Muscle layer of colon (tissue), 2 donors: Measurements from ENCODE around the gene SEPTIN6.
A peak's percentile ranks its signal among the peaks of the same experiment; 100 is the strongest.

Experiments
- H3K27ac ChIP-seq: one replicate; pipeline ENCODE4 v1.7.0; 2013; ENCODE audit warnings: low read depth, mild to moderate bottlenecking, low read length, moderate library complexity
- H3K27me3 ChIP-seq, 2 donors: one replicate each; pipeline ENCODE4 v1.7.0; 2013; ENCODE audit warnings: low read length in 2 of 2, mild to moderate bottlenecking in 2 of 2; ENCODE audit not compliant: insufficient read depth in 2 of 2, control insufficient read depth in 1 of 2
- H3K36me3 ChIP-seq: one replicate; pipeline ENCODE4 v1.7.0; 2013; ENCODE audit warnings: mild to moderate bottlenecking, low read length; ENCODE audit not compliant: insufficient read depth
- H3K4me1 ChIP-seq: one replicate; pipeline ENCODE4 v1.7.0; 2013; ENCODE audit warnings: mild to moderate bottlenecking, low read length; ENCODE audit not compliant: insufficient read depth
- H3K4me3 ChIP-seq, 2 donors: one replicate each; pipeline ENCODE4 v1.7.0; 2013; ENCODE audit warnings: low read length in 2 of 2, low read depth in 1 of 2, mild to moderate bottlenecking in 1 of 2, moderate library complexity in 1 of 2
- H3K9ac ChIP-seq: one replicate; pipeline ENCODE4 v1.7.0; 2013; ENCODE audit warnings: low read length
- H3K9me3 ChIP-seq: one replicate; pipeline ENCODE4 v1.7.0; 2013; ENCODE audit warnings: mild to moderate bottlenecking, low read length
- donor health status: abdominal sarcoma.
- donor health status: Adenocarcinoma of cecum.

SEPTIN6 gene

DNA sequence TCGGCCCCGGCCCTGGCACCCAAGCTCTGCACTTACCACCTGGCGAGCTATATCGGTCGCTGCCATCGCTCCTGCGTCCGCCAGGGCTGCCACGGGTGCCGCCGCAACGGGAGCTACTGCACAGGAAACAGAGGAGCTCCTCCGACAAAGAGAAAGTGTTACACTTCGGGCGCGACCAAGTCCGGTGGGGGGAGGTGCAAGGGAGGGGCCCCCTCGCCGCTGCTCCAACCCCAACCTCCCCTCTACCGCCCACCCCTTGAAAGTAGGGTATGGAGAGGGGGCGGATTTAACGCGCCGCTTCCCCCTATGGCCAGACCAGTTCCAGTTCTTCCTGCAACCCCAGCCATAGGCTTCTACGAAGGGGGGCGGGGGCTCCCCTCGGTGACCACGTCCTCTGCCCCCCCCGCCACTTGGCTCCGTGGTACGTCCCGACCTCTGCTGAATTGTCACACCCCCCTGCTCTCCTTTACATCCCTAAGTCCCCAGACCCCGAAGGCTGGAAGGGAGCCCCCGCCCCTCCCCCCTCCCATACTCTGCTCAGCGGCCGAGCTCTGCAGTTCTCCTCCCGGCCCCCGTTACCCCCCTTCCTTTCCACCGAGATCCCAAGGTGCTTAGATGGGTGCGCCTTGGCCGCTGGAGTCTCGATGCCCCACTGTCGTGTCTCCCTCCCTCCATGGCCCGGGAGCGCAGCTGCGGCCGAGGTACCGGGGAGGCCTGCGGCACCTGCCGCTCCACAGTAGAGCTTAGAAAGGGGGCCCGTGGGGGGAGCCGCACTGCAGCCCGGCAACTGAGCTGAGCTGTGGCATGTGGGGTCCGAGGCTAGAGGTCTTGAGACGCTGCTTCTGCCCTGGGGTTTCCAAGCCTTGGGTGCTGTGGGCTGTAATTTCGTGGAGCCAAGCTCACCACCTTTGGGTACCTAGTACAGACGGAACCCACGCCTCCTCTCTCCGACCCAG is at the start of gene SEPTIN6:
TSS of gene SEPTIN6 (minus strand) at position 129 of the 956 bp plus-strand sequence. CDS start at position 66, 63 bp downstream.
- H3K36me3 ChIP-seq = no peaks in the 10 kb centered on the region
- peak within 1 kb of the TSS; percentile 60 to 81 for H3K4me3 ChIP-seq
- peak within 1 kb of the TSS; percentile 78 for H3K27ac ChIP-seq
- peaks cover 6% of the 10 kb centered on the region for H3K4me1 ChIP-seq
- H3K9ac ChIP-seq = peak within 1 kb of the TSS; percentile 18
- no peaks in the 10 kb centered on the region for H3K9me3 ChIP-seq
- peaks cover 0 to 7% of the 10 kb centered on the region in 2 donors for H3K27me3 ChIP-seq

DNA sequence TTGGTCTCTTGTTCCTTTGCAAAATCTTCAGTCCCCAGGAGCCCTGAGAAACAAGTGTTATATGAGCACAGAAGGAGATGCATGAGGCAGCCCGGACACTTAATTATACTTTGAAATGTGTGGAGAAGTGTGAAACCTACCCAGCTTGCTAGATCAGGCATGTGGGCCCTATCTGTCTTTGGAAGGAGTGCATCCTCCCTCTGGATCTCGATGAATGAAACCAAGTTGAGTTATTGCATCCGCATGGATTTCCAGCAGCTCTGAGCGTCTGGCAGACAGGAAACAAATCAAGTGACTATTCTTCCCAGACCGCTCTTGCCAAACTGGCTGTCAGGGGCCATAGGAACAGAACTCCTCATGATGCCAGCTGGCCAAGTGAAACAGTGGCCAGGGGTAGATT is 45.8 kb upstream of the SEPTIN6 start:
- Histone ChIP-seq H3K27ac (no peak overlapping the region), H3K36me3 (no peaks in the 10 kb centered on the region), H3K9ac (no peak overlapping the region), H3K4me3 (no peak overlapping the region), H3K4me1 (peaks cover 3% of the 10 kb centered on the region), H3K27me3 (no peaks in the 10 kb centered on the region), H3K9me3 (no peaks in the 10 kb centered on the region)

DNA sequence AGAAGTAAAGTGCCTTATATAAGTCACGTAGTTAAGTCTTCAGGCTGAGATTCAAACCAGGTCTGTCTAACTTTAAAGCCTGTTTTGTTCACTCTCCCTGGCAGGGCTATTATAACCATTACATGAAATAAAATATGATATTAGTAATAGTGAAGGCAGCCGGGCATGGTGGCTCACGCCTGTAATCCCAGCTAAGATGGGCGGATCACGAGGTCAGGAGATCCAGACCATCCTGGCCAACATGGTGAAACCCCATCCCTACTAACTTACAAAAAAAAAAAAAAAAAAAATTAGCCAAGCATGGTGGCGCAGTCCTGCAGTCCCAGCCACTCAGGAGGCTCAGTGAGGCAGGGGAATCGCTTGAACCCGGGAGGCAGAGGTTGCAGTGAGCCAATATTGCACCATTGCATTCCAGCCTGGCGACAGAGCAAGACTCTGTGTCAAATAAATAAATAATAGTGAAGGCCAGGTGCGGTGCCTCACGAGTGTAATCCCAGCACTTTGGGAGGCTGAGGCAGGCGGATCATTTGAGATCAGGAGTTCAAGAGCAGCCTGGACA is 43.3 kb upstream of the SEPTIN6 start:
- Histone ChIP-seq H3K9me3 (no peaks in the 10 kb centered on the region), H3K36me3 (no peaks in the 10 kb centered on the region), H3K4me1 (peaks cover 3% of the 10 kb centered on the region), H3K4me3 (no peak overlapping the region), H3K9ac (no peak overlapping the region), H3K27me3 (no peaks in the 10 kb centered on the region), H3K27ac (no peak overlapping the region)

DNA sequence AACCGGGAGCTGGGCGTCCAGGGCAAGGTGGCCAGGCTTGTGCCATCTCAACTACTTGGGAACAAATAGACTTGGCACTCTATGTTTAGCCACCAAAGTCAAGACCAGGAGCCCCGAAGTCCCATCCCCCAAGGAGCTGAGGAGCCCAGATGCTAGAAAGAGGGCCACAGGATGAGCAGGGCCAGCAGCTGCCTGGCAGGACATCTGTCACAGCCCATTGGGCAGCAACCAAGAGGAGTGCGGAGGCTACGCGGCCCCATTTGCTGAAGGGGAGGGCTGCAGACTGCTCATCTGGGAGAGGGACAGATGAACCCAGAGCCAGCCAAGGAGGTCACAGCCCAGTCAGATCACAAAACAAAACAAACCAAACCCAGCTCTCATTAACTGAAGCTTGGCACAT is 42.5 kb upstream of the SEPTIN6 start:
- Histone ChIP-seq H3K36me3 (no peaks in the 10 kb centered on the region), H3K9me3 (no peaks in the 10 kb centered on the region), H3K4me3 (no peak overlapping the region), H3K27ac (no peak overlapping the region), H3K4me1 (peaks cover 3% of the 10 kb centered on the region), H3K27me3 (no peaks in the 10 kb centered on the region), H3K9ac (no peak overlapping the region)

DNA sequence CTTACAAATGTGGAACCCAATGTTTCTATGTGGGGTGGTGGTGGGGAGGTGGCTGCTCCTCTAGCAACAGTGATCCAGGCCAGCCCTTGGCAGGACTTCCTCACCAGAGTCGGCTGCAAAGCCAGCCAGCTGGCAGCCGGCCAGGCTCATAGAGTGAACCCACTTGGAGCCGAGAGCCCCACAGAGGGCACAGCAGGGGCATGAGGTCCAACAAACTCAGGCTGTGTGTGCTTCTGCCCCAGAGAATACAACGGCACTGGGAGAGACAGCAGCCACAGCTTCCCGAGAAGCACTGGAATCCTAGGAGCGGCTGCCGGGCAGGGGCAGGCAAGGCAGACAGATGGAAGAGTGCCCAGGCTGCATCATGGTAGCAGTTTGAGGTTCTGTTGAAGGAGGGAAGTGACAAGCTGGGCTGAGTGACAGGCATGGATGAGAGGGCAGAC is 42.0 kb upstream of the SEPTIN6 start:
- Histone ChIP-seq H3K27ac (no peak overlapping the region), H3K4me3 (no peak overlapping the region), H3K9me3 (no peaks in the 10 kb centered on the region)

DNA sequence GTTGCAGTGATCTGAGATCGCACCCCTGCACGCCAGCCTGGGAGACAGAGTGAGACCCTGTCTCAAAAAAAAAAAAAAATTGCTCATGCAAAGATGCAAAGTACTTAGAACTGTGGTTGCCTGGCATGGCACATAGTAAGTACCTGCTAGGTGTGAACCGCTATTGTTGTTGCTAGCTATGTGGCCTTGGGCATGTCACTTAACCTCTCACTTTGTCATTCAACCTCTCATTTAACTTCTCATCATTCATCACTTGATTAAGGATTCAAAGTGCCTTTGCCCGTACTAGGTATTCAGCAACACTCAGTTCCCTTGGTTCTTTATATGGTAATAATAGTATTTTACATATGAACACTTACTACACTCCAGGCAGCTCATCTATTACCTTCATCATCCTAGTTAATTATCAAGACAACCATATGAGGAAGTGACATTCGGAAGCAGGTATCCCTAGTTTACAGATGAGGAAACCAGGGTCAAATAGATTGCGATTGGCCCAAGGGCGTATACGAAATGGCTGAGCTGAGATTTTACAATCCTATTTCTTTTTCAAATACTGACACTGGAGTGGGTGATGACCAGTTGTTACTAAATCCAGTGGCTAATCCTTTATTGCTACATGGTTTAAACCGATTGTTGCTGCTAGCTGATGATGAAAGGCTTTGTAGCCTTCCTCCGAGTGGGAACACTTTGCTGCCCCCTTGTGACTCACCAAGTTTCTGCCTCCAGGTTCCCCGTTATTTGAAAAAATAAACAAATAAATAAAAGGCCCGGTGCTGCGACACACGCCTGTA is 36.6 kb upstream of the SEPTIN6 start:
- H3K27me3 ChIP-seq = no peaks in the 10 kb centered on the region
- H3K27ac ChIP-seq = no peak overlapping the region

More for the DNA sequence above, 42.0 kb upstream of the SEPTIN6 start:
- H3K4me1 ChIP-seq = peaks cover 3% of the 10 kb centered on the region
- H3K36me3 ChIP-seq = no peaks in the 10 kb centered on the region
- no peak overlapping the region for H3K9ac ChIP-seq
- no peaks in the 10 kb centered on the region for H3K27me3 ChIP-seq

DNA sequence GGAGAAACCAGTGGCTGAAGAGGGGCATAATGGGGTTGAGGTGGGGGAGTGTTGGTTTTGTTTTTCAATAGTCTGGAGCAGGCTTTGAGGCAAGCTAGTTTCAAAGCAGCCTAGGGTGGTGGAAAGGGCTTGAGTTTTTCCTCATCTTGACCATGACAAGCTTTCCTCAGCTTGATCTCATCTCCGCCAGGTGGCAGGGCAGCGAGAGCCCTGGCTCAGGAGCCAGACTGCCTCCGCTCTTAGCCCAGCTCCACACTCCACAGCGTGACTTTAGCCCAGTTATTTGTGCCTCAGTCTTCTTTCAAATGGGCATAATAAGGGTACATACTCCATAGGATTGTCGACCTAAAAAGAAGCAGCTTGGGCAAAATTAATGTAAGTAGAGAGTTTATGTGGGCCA is 35.5 kb upstream of the SEPTIN6 start:
- Histone ChIP-seq H3K9me3 (no peaks in the 10 kb centered on the region), H3K9ac (no peak overlapping the region), H3K27me3 (no peaks in the 10 kb centered on the region), H3K4me3 (no peak overlapping the region), H3K4me1 (no peaks in the 10 kb centered on the region), H3K27ac (no peak overlapping the region), H3K36me3 (no peaks in the 10 kb centered on the region)

More for the DNA sequence above, 36.6 kb upstream of the SEPTIN6 start:
- no peaks in the 10 kb centered on the region for H3K36me3 ChIP-seq
- no peaks in the 10 kb centered on the region for H3K9me3 ChIP-seq
- no peak overlapping the region for H3K4me3 ChIP-seq
- no peak overlapping the region for H3K9ac ChIP-seq
- H3K4me1 ChIP-seq = no peaks in the 10 kb centered on the region

DNA sequence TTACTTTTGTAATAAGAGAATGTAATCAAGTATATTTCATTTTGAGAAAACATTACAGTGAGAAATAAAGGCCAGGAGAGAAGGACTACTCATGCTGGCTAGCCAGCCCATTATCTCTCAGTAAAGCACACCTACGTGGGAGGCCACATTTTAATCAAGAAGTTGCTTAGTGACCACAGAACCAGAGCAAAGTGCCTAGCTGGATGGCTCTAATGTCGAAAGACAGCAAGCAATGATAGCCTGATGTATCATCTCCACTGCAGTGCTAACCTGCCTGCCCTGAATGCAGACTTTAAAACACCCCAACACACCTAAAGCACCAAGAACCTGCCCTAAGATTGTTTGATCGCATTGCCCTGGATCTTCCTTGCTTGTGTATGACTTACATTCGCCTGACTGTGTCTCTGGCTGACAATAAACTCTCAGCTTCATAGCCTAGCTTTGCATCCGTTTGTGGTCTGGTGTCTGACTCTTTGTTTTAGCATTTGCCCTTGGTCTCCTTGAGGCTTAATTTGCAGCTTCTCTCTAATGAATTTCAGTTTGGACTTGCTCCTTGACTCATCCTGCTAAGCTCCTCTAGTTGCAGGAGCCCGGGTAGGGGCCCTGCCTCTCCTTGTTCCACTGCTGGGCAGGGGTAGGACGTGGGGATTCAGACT is 34.1 kb upstream of the SEPTIN6 start:
- H3K27ac ChIP-seq = no peak overlapping the region
- H3K4me1 ChIP-seq = no peaks in the 10 kb centered on the region
- H3K27me3 ChIP-seq = no peaks in the 10 kb centered on the region
- no peak overlapping the region for H3K4me3 ChIP-seq
- H3K9ac ChIP-seq = no peak overlapping the region
- no peaks in the 10 kb centered on the region for H3K36me3 ChIP-seq
- H3K9me3 ChIP-seq = no peaks in the 10 kb centered on the region

DNA sequence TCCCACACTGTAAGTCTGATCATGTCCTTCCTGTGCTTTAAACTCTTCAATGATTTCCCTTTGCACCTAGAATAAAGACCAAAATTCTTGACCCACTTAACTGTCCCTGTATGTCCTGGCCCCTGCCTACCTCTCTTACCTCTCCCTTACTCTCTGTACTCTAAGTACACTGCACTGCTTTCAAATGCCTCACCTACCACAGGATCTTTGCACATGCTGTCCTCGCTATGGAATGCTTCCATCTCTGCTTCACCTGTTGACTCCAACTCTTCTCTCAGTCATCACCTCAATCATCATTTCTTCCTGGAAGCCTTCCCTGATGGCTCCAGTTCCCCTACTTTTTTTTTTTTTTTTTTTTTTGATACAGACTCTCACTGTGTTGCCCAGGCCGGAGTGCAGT is 29.0 kb upstream of the SEPTIN6 start:
- no peaks in the 10 kb centered on the region for H3K4me1 ChIP-seq
- H3K9ac ChIP-seq = no peak overlapping the region
- no peaks in the 10 kb centered on the region for H3K36me3 ChIP-seq
- H3K27ac ChIP-seq = no peak overlapping the region
- no peak overlapping the region for H3K4me3 ChIP-seq
- H3K9me3 ChIP-seq = no peaks in the 10 kb centered on the region
- H3K27me3 ChIP-seq = no peaks in the 10 kb centered on the region

DNA sequence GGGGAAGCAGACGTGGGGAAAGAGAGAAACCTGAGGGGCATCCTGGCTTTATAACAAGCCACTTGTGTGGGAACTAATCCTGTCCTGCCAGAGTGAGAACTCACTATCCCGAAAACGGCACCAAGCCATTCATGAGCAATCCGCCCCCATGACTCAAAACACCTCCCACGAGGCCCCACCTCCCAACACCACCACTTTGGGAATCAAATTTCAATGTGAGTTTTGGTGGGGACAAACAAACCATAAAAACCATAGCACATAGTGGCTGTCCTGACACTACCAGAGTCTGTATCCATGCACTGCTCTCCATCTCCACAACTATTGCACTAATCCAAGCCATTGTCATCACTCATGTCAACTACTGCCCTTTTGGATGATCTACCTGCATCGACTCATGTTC is 28.5 kb upstream of the SEPTIN6 start:
- Histone ChIP-seq H3K27me3 (no peaks in the 10 kb centered on the region), H3K9ac (no peak overlapping the region), H3K4me1 (no peaks in the 10 kb centered on the region), H3K4me3 (no peak overlapping the region), H3K27ac (no peak overlapping the region), H3K36me3 (no peaks in the 10 kb centered on the region), H3K9me3 (no peaks in the 10 kb centered on the region)

DNA sequence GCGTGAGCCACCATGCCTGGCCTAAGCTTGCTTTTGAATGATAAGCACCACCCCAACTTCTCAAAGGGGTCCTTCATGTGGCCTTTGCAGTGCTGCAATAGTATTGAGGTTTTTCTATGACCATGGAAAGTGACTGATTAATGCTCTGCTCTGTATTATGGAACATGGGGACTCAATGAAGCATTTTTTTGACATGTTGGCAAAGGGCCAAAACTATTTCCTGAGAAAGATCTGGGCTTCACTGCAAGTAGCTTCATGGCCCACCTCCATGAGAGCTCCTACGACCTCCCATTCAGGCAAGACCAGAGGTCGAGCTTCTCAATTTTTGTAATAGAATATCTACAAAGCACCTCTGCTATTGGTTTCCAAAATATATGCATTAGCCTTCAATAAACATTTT is 16.7 kb upstream of the SEPTIN6 start:
- no peaks in the 10 kb centered on the region for H3K4me1 ChIP-seq
- H3K27ac ChIP-seq = no peak overlapping the region
- H3K9me3 ChIP-seq = no peaks in the 10 kb centered on the region
- H3K4me3 ChIP-seq = no peak overlapping the region
- no peaks in the 10 kb centered on the region for H3K36me3 ChIP-seq
- no peak overlapping the region for H3K9ac ChIP-seq
- no peaks in the 10 kb centered on the region for H3K27me3 ChIP-seq
